ENCODE data around the gene LDB2. TPM values are rescaled to one million over a fixed set of nuclear protein-coding genes. Genes with fewer than 3 reads are reported as not detected.

The LDB2 gene
- total and polyA plus RNA-seq, 2 donors (not counting 3 experiments of a cell fraction or from before 2014, with no cell fraction given): 127 to 223 TPM

DNA sequence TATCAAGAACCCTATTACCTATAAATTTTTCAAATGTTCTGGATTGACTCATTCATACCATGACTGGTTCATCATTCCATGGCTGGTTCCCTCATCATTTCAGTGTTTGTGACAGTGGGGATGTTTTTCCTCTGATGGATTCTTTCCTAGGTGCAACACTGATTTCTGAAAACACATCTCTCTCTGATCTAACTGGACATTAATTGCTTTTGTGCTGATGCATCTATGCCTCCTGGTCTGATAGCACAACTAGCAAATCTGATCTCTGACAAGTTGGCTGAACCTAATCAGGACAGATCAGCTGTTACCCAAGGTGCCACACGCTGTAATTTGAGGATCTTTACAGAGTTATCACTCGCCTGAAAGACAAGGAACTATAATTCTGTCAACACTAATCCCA is 140.2 kb downstream of the LDB2 start:
- no peak for FAIRE-seq
- no peaks in the 10 kb centered on the region for H3K9me1 ChIP-seq (replicated peaks; ENCODE audit: control insufficient read depth, extremely low read depth, insufficient read depth, low read length)
- no peaks in the 10 kb centered on the region for H3K4me1 ChIP-seq (ENCODE audit: control insufficient read depth, extremely low read depth, insufficient read depth, low read length)
- dilution Hi-C loops (cut with MboI; ENCODE audit: extremely low pct_ligation_motif_present, low sequenced_read_pairs) (no loop called here), intact Hi-C loops (cut with micrococcal nuclease) (no loop called here)
- ChIA-PET POLR2A (no interaction called here), CTCF (no interaction called here)
- H4K20me1 ChIP-seq (replicated peaks; ENCODE audit: control insufficient read depth, extremely low read depth, insufficient read depth, low read length): no peaks in the 10 kb centered on the region
- H3K9ac ChIP-seq (replicated peaks; ENCODE audit: extremely low read depth, insufficient read depth, low read length): no peak overlapping the region
- no peaks in the 10 kb centered on the region for H3K27me3 ChIP-seq (ENCODE audit: control insufficient read depth in 2 of 2, insufficient read depth in 2 of 2, low read length in 2 of 2)
- H3K36me3 ChIP-seq (ENCODE audit: control insufficient read depth in 2 of 2, extremely low read depth in 1 of 2, insufficient read depth in 2 of 2, low read length in 2 of 2): peaks cover 0 to 18% of the 10 kb centered on the region in 2 experiments
- H2AFZ ChIP-seq (ENCODE audit: low read depth, low read length): no peak overlapping the region
- no peaks in the 10 kb centered on the region for H3K79me2 ChIP-seq (ENCODE audit: control insufficient read depth, insufficient read depth, low read length)
- BruUV-seq (replicated peaks): no TSS peak
- no peak overlapping the region for H3K4me2 ChIP-seq (ENCODE audit: insufficient read depth, low read length)
- no peak overlapping the region for H3K27ac ChIP-seq (ENCODE audit: insufficient read depth, low read depth, low read length)
- H3K9me3 ChIP-seq (replicated peaks; ENCODE audit: control insufficient read depth, insufficient read depth, low read length): no peaks in the 10 kb centered on the region
- H3K4me3 ChIP-seq (replicated peaks in 1 of 3; ENCODE audit: insufficient read depth in 1 of 3, low read depth in 1 of 3, low read length in 3 of 3): no peak overlapping the region
- DNase-seq (ENCODE audit: low read depth, low spot score): no peak
- TF ChIP-seq GATA2 (IDR thresholded peaks at IDR 0.05; ENCODE audit: insufficient read depth, insufficient read length, low read depth, low read length): no peak
- no peak for TF ChIP-seq EZH2 (IDR thresholded peaks at IDR 0.05; ENCODE audit: borderline replicate concordance, low read depth, low read length, severe bottlenecking)
- no peak for TF ChIP-seq POLR2A (IDR thresholded peaks at IDR 0.05; ENCODE audit: low read depth, low read length)
- no peak for TF ChIP-seq JUN (IDR thresholded peaks at IDR 0.05; ENCODE audit: borderline replicate concordance, insufficient read depth, insufficient read length, low read depth)
- TF ChIP-seq, protein P1, sequence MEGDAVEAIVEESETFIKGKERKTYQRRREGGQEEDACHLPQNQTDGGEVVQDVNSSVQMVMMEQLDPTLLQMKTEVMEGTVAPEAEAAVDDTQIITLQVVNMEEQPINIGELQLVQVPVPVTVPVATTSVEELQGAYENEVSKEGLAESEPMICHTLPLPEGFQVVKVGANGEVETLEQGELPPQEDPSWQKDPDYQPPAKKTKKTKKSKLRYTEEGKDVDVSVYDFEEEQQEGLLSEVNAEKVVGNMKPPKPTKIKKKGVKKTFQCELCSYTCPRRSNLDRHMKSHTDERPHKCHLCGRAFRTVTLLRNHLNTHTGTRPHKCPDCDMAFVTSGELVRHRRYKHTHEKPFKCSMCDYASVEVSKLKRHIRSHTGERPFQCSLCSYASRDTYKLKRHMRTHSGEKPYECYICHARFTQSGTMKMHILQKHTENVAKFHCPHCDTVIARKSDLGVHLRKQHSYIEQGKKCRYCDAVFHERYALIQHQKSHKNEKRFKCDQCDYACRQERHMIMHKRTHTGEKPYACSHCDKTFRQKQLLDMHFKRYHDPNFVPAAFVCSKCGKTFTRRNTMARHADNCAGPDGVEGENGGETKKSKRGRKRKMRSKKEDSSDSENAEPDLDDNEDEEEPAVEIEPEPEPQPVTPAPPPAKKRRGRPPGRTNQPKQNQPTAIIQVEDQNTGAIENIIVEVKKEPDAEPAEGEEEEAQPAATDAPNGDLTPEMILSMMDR (IDR thresholded peaks at IDR 0.05; ENCODE audit: extremely low read depth in 1 of 2, insufficient read depth in 1 of 2, low read depth in 1 of 2, low read length in 2 of 2): no peak
- no peak for TF ChIP-seq FOS (IDR thresholded peaks at IDR 0.05; ENCODE audit: borderline replicate concordance, insufficient read depth, low read length)
- no peak for TF ChIP-seq POLR2AphosphoS5 (IDR thresholded peaks at IDR 0.05; ENCODE audit: insufficient read depth, low read depth, low read length)
- TF ChIP-seq MYC (IDR thresholded peaks at IDR 0.05; ENCODE audit: low read depth, low read length): no peak
- TF ChIP-seq, protein P2, sequence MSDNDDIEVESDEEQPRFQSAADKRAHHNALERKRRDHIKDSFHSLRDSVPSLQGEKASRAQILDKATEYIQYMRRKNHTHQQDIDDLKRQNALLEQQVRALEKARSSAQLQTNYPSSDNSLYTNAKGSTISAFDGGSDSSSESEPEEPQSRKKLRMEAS (IDR thresholded peaks at IDR 0.05; ENCODE audit: insufficient read depth, insufficient read length): no peak
